ENCODE data around the gene DDX20. TPM values are rescaled to one million over a fixed set of nuclear protein-coding genes. Genes with fewer than 3 reads are reported as not detected.
"Not testable (repeated sequence)": the region's sequence is repeated elsewhere in the genome, so short reads cannot be mapped to it uniquely, and the experiment has no call there.

The DDX20 gene
- total RNA-seq, 2 experiments from 2014 or later = 11.4 to 13.3 TPM

- Mint-ChIP-seq H3K4me3 (no peak overlapping the region), H3K9me3 (no peaks in the 10 kb centered on the region), H3K27me3 (ENCODE audit: low read depth) (no peaks in the 10 kb centered on the region), H3K36me3 (ENCODE audit: low read depth) (no peaks in the 10 kb centered on the region), H3K27ac (no peak overlapping the region), H3K4me1 (ENCODE audit: low read depth) (no peaks in the 10 kb centered on the region)
- intact Hi-C loops (cut with micrococcal nuclease) = loop anchor here (10.0 kb wide), 1 partner anchor 586 kb away; no protein-coding TSS in a partner anchor
- CTCF ChIA-PET = no interaction called here
- no peak for DNase-seq
Measured at GRCh38 chr1:111778541-111779051, 22.9 kb downstream of the DDX20 start.

- H3K9me3 Mint-ChIP-seq = no peaks in the 10 kb centered on the region
- no peak overlapping the region for H3K4me3 Mint-ChIP-seq
- no peak for DNase-seq
- CTCF ChIA-PET = no interaction called here
- no peak overlapping the region for H3K27ac Mint-ChIP-seq
- intact Hi-C loops (cut with micrococcal nuclease) = loop anchor here (10.0 kb wide), 1 partner anchor 585 kb away; no protein-coding TSS in a partner anchor
- H3K36me3 Mint-ChIP-seq (ENCODE audit: low read depth) = no peaks in the 10 kb centered on the region
- no peaks in the 10 kb centered on the region for H3K4me1 Mint-ChIP-seq (ENCODE audit: low read depth)
- no peaks in the 10 kb centered on the region for H3K27me3 Mint-ChIP-seq (ENCODE audit: low read depth)
Measured at GRCh38 chr1:111779546-111779945, 23.8 kb downstream of the DDX20 start.

- intact Hi-C loops (cut with micrococcal nuclease) = no loop called here
- CTCF ChIA-PET = no interaction called here
- H3K27ac Mint-ChIP-seq = no peak overlapping the region
Measured at GRCh38 chr1:111784273-111784901, 28.7 kb downstream of the DDX20 start.

GRCh38 chr1:111786669-111787207 lies 31.0 kb downstream of the DDX20 start:
- intact Hi-C loops (cut with micrococcal nuclease) = no loop called here
- DNase-seq = no peak
- no peaks in the 10 kb centered on the region for H3K9me3 Mint-ChIP-seq
- CTCF ChIA-PET = interaction anchor here (0.6 kb wide), 1 partner anchor 507 kb away, joined by 3 read pairs; no protein-coding TSS in a partner anchor
- H3K4me3 Mint-ChIP-seq = no peak overlapping the region
- no peaks in the 10 kb centered on the region for H3K4me1 Mint-ChIP-seq (ENCODE audit: low read depth)
- no peaks in the 10 kb centered on the region for H3K36me3 Mint-ChIP-seq (ENCODE audit: low read depth)
- no peak overlapping the region for H3K27ac Mint-ChIP-seq
- no peaks in the 10 kb centered on the region for H3K27me3 Mint-ChIP-seq (ENCODE audit: low read depth)

More at GRCh38 chr1:111784273-111784901, 28.7 kb downstream of the DDX20 start:
- Mint-ChIP-seq H3K4me3 (no peak overlapping the region), H3K4me1 (ENCODE audit: low read depth) (no peaks in the 10 kb centered on the region), H3K36me3 (ENCODE audit: low read depth) (no peaks in the 10 kb centered on the region), H3K27me3 (ENCODE audit: low read depth) (no peaks in the 10 kb centered on the region), H3K9me3 (no peaks in the 10 kb centered on the region)
- no peak for DNase-seq

GRCh38 chr1:111789142-111789541 lies 33.4 kb downstream of the DDX20 start:
- Mint-ChIP-seq H3K4me1 (ENCODE audit: low read depth) (no peaks in the 10 kb centered on the region), H3K27me3 (ENCODE audit: low read depth) (peaks cover 2% of the 10 kb centered on the region), H3K36me3 (ENCODE audit: low read depth) (no peaks in the 10 kb centered on the region), H3K9me3 (no peaks in the 10 kb centered on the region), H3K4me3 (no peak overlapping the region), H3K27ac (no peak overlapping the region)
- CTCF ChIA-PET = interaction anchor here (2.0 kb wide), 1 partner anchor 21 kb away, joined by 4 read pairs; no protein-coding TSS in a partner anchor
- intact Hi-C loops (cut with micrococcal nuclease) = no loop called here
- no peak for DNase-seq

GRCh38 chr1:111789666-111790316 lies 34.1 kb downstream of the DDX20 start:
- no peak for DNase-seq
- intact Hi-C loops (cut with micrococcal nuclease) = no loop called here
- Mint-ChIP-seq H3K27ac (no peak overlapping the region), H3K27me3 (ENCODE audit: low read depth) (peaks cover 2% of the 10 kb centered on the region), H3K4me1 (ENCODE audit: low read depth) (no peaks in the 10 kb centered on the region), H3K36me3 (ENCODE audit: low read depth) (no peaks in the 10 kb centered on the region), H3K9me3 (no peaks in the 10 kb centered on the region), H3K4me3 (no peak overlapping the region)
- CTCF ChIA-PET = no interaction called here

GRCh38 chr1:111791776-111792175 lies 36.1 kb downstream of the DDX20 start:
- intact Hi-C loops (cut with micrococcal nuclease) = no loop called here
- DNase-seq = no peak
- no peak overlapping the region for H3K27ac Mint-ChIP-seq
- no peaks in the 10 kb centered on the region for H3K4me1 Mint-ChIP-seq (ENCODE audit: low read depth)
- no peak overlapping the region for H3K4me3 Mint-ChIP-seq
- no peaks in the 10 kb centered on the region for H3K9me3 Mint-ChIP-seq
- H3K27me3 Mint-ChIP-seq (ENCODE audit: low read depth) = peaks cover 2% of the 10 kb centered on the region
- CTCF ChIA-PET = interaction anchor here (0.6 kb wide), 1 partner anchor 338 kb away, joined by 3 read pairs; no protein-coding TSS in a partner anchor
- no peaks in the 10 kb centered on the region for H3K36me3 Mint-ChIP-seq (ENCODE audit: low read depth)

- intact Hi-C loops (cut with micrococcal nuclease) = no loop called here
Measured at GRCh38 chr1:111792249-111792648, 36.5 kb downstream of the DDX20 start.

GRCh38 chr1:111793923-111794322 lies 38.2 kb downstream of the DDX20 start:
- H3K4me3 Mint-ChIP-seq = no peak overlapping the region
- DNase-seq = no peak
- CTCF ChIA-PET = interaction anchor here (1.0 kb wide), 1 partner anchor 47 kb away, joined by 3 read pairs; no protein-coding TSS in a partner anchor
- no peaks in the 10 kb centered on the region for H3K36me3 Mint-ChIP-seq (ENCODE audit: low read depth)
- peaks cover 2% of the 10 kb centered on the region for H3K27me3 Mint-ChIP-seq (ENCODE audit: low read depth)
- no peaks in the 10 kb centered on the region for H3K4me1 Mint-ChIP-seq (ENCODE audit: low read depth)
- intact Hi-C loops (cut with micrococcal nuclease) = no loop called here
- H3K9me3 Mint-ChIP-seq = no peaks in the 10 kb centered on the region
- H3K27ac Mint-ChIP-seq = no peak overlapping the region

More at GRCh38 chr1:111792249-111792648, 36.5 kb downstream of the DDX20 start:
- no peak for DNase-seq
- peaks cover 2% of the 10 kb centered on the region for H3K27me3 Mint-ChIP-seq (ENCODE audit: low read depth)
- H3K27ac Mint-ChIP-seq = no peak overlapping the region
- no peaks in the 10 kb centered on the region for H3K4me1 Mint-ChIP-seq (ENCODE audit: low read depth)
- CTCF ChIA-PET = interaction anchor here (0.6 kb wide), 1 partner anchor 339 kb away, joined by 3 read pairs; no protein-coding TSS in a partner anchor
- H3K4me3 Mint-ChIP-seq = no peak overlapping the region
- H3K9me3 Mint-ChIP-seq = no peaks in the 10 kb centered on the region
- no peaks in the 10 kb centered on the region for H3K36me3 Mint-ChIP-seq (ENCODE audit: low read depth)

GRCh38 chr1:111795401-111795800 lies 39.7 kb downstream of the DDX20 start:
- CTCF ChIA-PET = no interaction called here
- Mint-ChIP-seq H3K4me3 (no peak overlapping the region), H3K4me1 (ENCODE audit: low read depth) (no peaks in the 10 kb centered on the region), H3K27ac (no peak overlapping the region), H3K9me3 (no peaks in the 10 kb centered on the region), H3K36me3 (ENCODE audit: low read depth) (no peaks in the 10 kb centered on the region), H3K27me3 (ENCODE audit: low read depth) (peaks cover 5% of the 10 kb centered on the region)
- no peak for DNase-seq
- intact Hi-C loops (cut with micrococcal nuclease) = no loop called here

- CTCF ChIA-PET = interaction anchor here (1.0 kb wide), 1 partner anchor 316 kb away, joined by 3 read pairs; no protein-coding TSS in a partner anchor
- no peak overlapping the region for H3K27ac Mint-ChIP-seq
- no peak for DNase-seq
- H3K9me3 Mint-ChIP-seq = no peaks in the 10 kb centered on the region
- H3K4me1 Mint-ChIP-seq (ENCODE audit: low read depth) = no peaks in the 10 kb centered on the region
- peaks cover 3% of the 10 kb centered on the region for H3K27me3 Mint-ChIP-seq (ENCODE audit: low read depth)
- H3K4me3 Mint-ChIP-seq = no peak overlapping the region
- intact Hi-C loops (cut with micrococcal nuclease) = no loop called here
- H3K36me3 Mint-ChIP-seq (ENCODE audit: low read depth) = no peaks in the 10 kb centered on the region
Measured at GRCh38 chr1:111798580-111798979, 42.9 kb downstream of the DDX20 start.

GRCh38 chr1:111799722-111800121 lies 44.0 kb downstream of the DDX20 start:
- H3K36me3 Mint-ChIP-seq (ENCODE audit: low read depth); CTCF ChIA-PET; H3K4me3 Mint-ChIP-seq; H3K27ac Mint-ChIP-seq; H3K27me3 Mint-ChIP-seq (ENCODE audit: low read depth); H3K9me3 Mint-ChIP-seq; H3K4me1 Mint-ChIP-seq (ENCODE audit: low read depth); DNase-seq; intact Hi-C loops (cut with micrococcal nuclease): not testable (repeated sequence)

All from activated naive CD4-positive, alpha-beta T cell treated with anti-CD3 and anti-CD28 coated beads for 36 hours (primary cell).